GM18526 (cell line): ENCODE results near the gene PCDHB16.
"Not testable (repeated sequence)": the region's sequence is repeated elsewhere in the genome, so short reads cannot be mapped to it uniquely, and the experiment has no call there.

Experiments
- POLR2A ChIP-seq: IDR thresholded peaks from 3 replicates; pipeline ENCODE4 v1.6.1; 2011; ENCODE audit not compliant: insufficient read length; ENCODE audit errors: extremely low read depth

The PCDHB16 gene

GRCh38 chr5:141196363-141196762, 14.2 kb downstream of the PCDHB16 start:
- TF ChIP-seq POLR2A: no peak

- no peak for TF ChIP-seq POLR2A
These were observed 17.4 kb downstream of the PCDHB16 start, which contains the start of gene PCDHB11 for GRCh38 chr5:141199359-141200235. TSS of gene PCDHB11 (plus strand) at chr5:141199627. CDS start at chr5:141199775, 148 bp downstream.

GRCh38 chr5:141208478-141208877, 26.3 kb downstream of the PCDHB16 start, which contains the start of gene PCDHB12:
TSS of gene PCDHB12 (plus strand) at chr5:141208719. CDS start at chr5:141208908, 189 bp downstream.
- no peak for TF ChIP-seq POLR2A

DNA sequence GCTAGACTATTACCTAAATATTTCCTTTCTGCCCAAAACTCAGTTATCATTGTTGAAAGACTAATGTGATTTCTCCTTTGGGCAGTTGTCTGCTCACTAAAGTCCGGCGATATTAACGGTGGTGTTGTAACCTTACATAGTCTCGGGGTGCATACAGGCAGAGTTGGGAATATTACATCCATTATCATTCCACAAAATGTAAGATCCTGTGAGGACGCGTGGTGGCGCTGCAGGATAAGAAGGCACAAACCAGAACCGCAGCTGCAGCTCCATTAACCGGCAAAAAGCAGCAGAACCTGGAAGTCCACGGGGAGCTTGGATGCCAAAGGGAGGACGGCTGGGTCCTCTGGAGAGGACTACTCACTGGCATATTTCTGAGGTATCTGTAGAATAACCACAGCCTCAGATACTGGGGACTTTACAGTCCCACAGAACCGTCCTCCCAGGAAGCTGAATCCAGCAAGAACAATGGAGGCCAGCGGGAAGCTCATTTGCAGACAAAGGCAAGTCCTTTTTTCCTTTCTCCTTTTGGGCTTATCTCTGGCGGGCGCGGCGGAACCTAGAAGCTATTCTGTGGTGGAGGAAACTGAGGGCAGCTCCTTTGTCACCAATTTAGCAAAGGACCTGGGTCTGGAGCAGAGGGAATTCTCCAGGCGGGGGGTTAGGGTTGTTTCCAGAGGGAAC, 31.6 kb downstream of the PCDHB16 start, which contains the start of gene PCDHB13:
Gene PCDHB13, plus strand, starts transcription at position 264 of the 684 bp plus-strand sequence. Its CDS starts 205 bp downstream, at position 469.
- TF ChIP-seq POLR2A: not testable (repeated sequence)

GRCh38 chr5:141223112-141223783, 41.1 kb downstream of the PCDHB16 start, which contains the start of gene PCDHB14:
TSS of gene PCDHB14 (plus strand) at chr5:141223343. CDS start at chr5:141223506, 163 bp downstream.
- TF ChIP-seq POLR2A: no peak

DNA sequence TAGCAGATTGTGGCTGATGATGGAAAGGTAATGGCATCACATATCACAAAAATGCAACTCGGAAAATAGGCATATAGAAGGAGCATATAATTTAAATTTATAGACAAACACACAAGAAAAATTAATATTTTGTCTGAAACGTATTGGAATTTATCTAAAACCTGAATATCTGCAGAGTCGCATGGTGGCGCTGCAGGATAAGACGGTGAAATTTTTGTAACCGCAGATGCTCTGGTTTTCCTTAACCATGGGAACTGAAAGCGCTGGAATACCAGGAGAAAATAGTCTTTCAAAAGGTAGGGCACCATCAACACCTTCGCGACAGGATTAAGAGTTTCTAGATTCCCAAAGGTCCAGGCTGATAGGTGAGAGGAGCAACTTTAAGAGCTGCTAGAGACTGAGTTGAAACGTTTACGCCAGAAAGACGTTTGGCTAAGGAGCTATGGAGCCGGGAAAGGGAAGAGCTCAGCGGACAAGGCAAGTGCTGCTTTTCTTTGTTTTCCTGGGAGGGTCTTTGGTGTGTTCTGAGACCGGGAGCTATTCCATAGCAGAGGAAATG, 52.0 kb downstream of the PCDHB16 start:
- no peak for TF ChIP-seq POLR2A
